HCT116 (cell line): ENCODE data around the gene ZNF787. TPM values are rescaled to one million over a fixed set of nuclear protein-coding genes. Genes with fewer than 3 reads are reported as not detected.

ENCODE experiments used
- ATAC-seq: fragments of 200-7000 bp; cut with Tn5 transposase; 2 replicates; pipeline ENCODE4 v1.9.1; 2020; ENCODE audit warnings: mild to moderate bottlenecking, moderate library complexity
- BruUV-seq: library from RNA; stranded (reverse); fragments of 400-500 nt; replicated peaks from 2 replicates; lab custom pipeline; 2021; lab: Mats Ljungman, UMichigan
- CTCF ChIA-PET: fragments of 300-600 bp; sonication (Branson Sonifier 250); formaldehyde crosslinking; loops from one replicate; lab custom pipeline; 2021; ENCODE audit warnings: antibody characterized with exemption; lab: Charles Lee
- POLR2A ChIA-PET: fragments of 300-600, 350-600 bp; sonication (Branson Sonifier 250); formaldehyde crosslinking; loops from one replicate; lab custom pipeline; 2021; ENCODE audit warnings: antibody characterized with exemption; lab: Charles Lee
- RAD21 ChIA-PET, 2 experiments: fragments of 300-600 bp; sonication (Branson Sonifier 250); formaldehyde crosslinking; loops; one replicate each; lab custom pipeline; 2023; ENCODE audit warnings: low total read pairs in 2 of 2; ENCODE audit not compliant: uncharacterized antibody in 2 of 2, unreplicated experiment in 2 of 2, low non-redundant PET in 1 of 2; lab: Charles Lee
- DNase-seq: peaks from one replicate; pipeline ENCODE4 v3.0.0-alpha.2; 2010; ENCODE audit warnings: low read depth, low spot score
- H2AFZ ChIP-seq: fragments of 200-600 bp; shearing (Covaris generic), sonication (generic); 2 replicates; pipeline ENCODE4 v1.6.1; 2017; ENCODE audit warnings: low read depth, mixed run types, mixed read lengths, antibody characterized with exemption, low read length; ENCODE audit not compliant: poor library complexity, severe bottlenecking
- H3K27ac ChIP-seq: 2 replicates; pipeline ENCODE4 v1.5.1; 2012; ENCODE audit warnings: low read depth, low read length
- H3K27me3 ChIP-seq: fragments of 200-600 bp; sonication (generic); 2 replicates; pipeline ENCODE4 v1.6.1; 2016; ENCODE audit warnings: mixed run types, low read length, mixed read lengths; ENCODE audit not compliant: insufficient read depth
- H3K36me3 ChIP-seq, 2 experiments: fragments of 200-500 bp in 1 of 2; fragments of 200-600 bp in 1 of 2; sonication (Bioruptor generic) in 1 of 2; sonication (generic) in 1 of 2; 2 replicates each; pipeline versions ENCODE4 v1.5.1 to v1.6.1; 2014 to 2016; ENCODE audit warnings: low read length in 2 of 2, inconsistent platforms in 1 of 2, mixed read lengths in 1 of 2, mixed run types in 1 of 2; ENCODE audit not compliant: insufficient read depth in 2 of 2, control insufficient read depth in 1 of 2
- H3K4me1 ChIP-seq, 2 experiments: fragments of 200-600 bp in 1 of 2; sonication (generic) in 1 of 2; 2 replicates each; pipeline versions ENCODE4 v1.5.1 to v1.6.1; 2012 to 2017; ENCODE audit warnings: low read length in 2 of 2, inconsistent platforms in 1 of 2, mild to moderate bottlenecking in 1 of 2, mixed read lengths in 1 of 2, mixed run types in 1 of 2, moderate library complexity in 1 of 2; ENCODE audit not compliant: insufficient read depth in 2 of 2, control insufficient read depth in 1 of 2
- H3K4me2 ChIP-seq: fragments of 200-600 bp; sonication (generic); 2 replicates; pipeline ENCODE4 v1.6.1; 2017; ENCODE audit warnings: mixed run types, low read length, mixed read lengths
- H3K4me3 ChIP-seq, 2 experiments: fragments of 200-600 bp in 1 of 2; sonication (generic) in 1 of 2; replicated peaks in 1 of 2; 2 replicates each; pipeline ENCODE4 v1.5.1; 2011 to 2016; ENCODE audit warnings: low read length in 2 of 2, control low read depth in 1 of 2, low read depth in 1 of 2, mild to moderate bottlenecking in 1 of 2, mixed read lengths in 1 of 2, mixed run types in 1 of 2
- H3K79me2 ChIP-seq: fragments of 200-600 bp; sonication (generic); 2 replicates; pipeline ENCODE4 v1.6.1; 2017; ENCODE audit warnings: mild to moderate bottlenecking, mixed run types, low read length, moderate library complexity, mixed read lengths; ENCODE audit not compliant: insufficient read depth
- H3K9ac ChIP-seq: fragments of 200-600 bp; sonication (generic); 2 replicates; pipeline ENCODE4 v1.6.1; 2016; ENCODE audit warnings: low read length, mixed read lengths
- H3K9me2 ChIP-seq: fragments of 200-600 bp; sonication (generic), shearing (Covaris generic); 2 replicates; pipeline ENCODE4 v1.6.1; 2017; ENCODE audit warnings: mixed run types, mild to moderate bottlenecking, moderate library complexity; ENCODE audit not compliant: insufficient read depth
- H3K9me3 ChIP-seq, 2 experiments: fragments of 200-500 bp in 1 of 2; fragments of 200-600 bp in 1 of 2; sonication (Bioruptor generic) in 1 of 2; sonication (generic) in 1 of 2; 2 replicates each; pipeline ENCODE4 v1.6.1; 2014 to 2017; ENCODE audit warnings: low read length in 2 of 2, mixed read lengths in 2 of 2, inconsistent platforms in 1 of 2, low read depth in 1 of 2, mild to moderate bottlenecking in 1 of 2, mixed run types in 1 of 2, moderate library complexity in 1 of 2; ENCODE audit not compliant: control insufficient read depth in 1 of 2, insufficient read depth in 1 of 2
- H4K20me1 ChIP-seq: fragments of 200-600 bp; sonication (generic), shearing (Covaris generic); 2 replicates; pipeline ENCODE4 v1.6.1; 2017; ENCODE audit warnings: mixed run types, mild to moderate bottlenecking, moderate library complexity; ENCODE audit not compliant: insufficient read depth
- EZH2 ChIP-seq: fragments of 200-600 bp; sonication (generic); IDR thresholded peaks from 2 replicates; pipeline ENCODE4 v1.6.1; 2017; ENCODE audit warnings: antibody characterized with exemption, mixed run types
- FOSL1 ChIP-seq: IDR thresholded peaks from 2 replicates; pipeline ENCODE4 v1.6.1; 2012; ENCODE audit warnings: low read depth
- JUND ChIP-seq: IDR thresholded peaks from 2 replicates; pipeline ENCODE4 v1.6.1; 2012
- POLR2A ChIP-seq: IDR thresholded peaks from 2 replicates; pipeline ENCODE4 v1.7.0; 2011; ENCODE audit warnings: borderline replicate concordance; ENCODE audit not compliant: insufficient read depth, insufficient read length; ENCODE audit errors: extremely low read depth
- REST ChIP-seq: IDR thresholded peaks from 2 replicates; pipeline ENCODE4 v1.6.1; 2012; ENCODE audit warnings: low read depth
- ZFX ChIP-seq: fragments of 450-650 bp; IDR thresholded peaks from 2 replicates; pipeline ENCODE4 v1.6.1; 2017
- intact Hi-C: fragments of 100-400 bp; cut with micrococcal nuclease; formaldehyde crosslinking; loops from 2 replicates; pipeline ENCODE4 v1.10.0; 2022
- total RNA-seq: library from RNA; stranded (reverse); gene quantifications from one replicate; pipeline ENCODE4 v1.2.1, GENCODE V29; 2021; ENCODE audit not compliant: unreplicated experiment
- TF ChIP-seq, protein P1 (sequence below): IDR thresholded peaks from 2 replicates; pipeline ENCODE4 v1.6.1; 2012

The ZNF787 gene
- total RNA-seq, 1 experiment from 2014 or later, result 40.3 TPM

DNA sequence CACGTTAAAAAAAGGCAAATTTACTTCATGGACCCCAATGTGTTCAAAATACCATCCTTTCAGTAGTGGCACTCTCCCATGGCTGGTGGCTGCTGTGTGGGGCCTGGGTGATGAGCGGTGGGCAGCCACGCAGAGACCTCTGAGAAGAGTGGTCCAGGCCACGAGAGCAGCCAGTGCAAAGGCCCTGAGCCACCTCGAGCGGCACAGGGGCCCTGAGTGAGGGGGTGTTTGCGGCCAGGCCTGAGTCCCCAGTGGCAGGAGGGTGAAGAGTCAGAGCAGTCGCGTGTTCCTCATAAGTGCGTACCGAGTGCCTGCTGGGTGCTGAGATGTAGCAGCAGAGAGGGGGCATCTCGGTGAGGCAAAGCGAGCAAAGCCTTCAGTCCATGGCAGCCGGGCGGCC, 27.0 kb upstream of the ZNF787 start:
- ChIA-PET CTCF (no interaction called here), POLR2A (no interaction called here), RAD21 (no interaction called here)
- H3K9me2 ChIP-seq, result no peaks in the 10 kb centered on the region
- H3K4me3 ChIP-seq, result no peak overlapping the region
- H3K27me3 ChIP-seq, result no peaks in the 10 kb centered on the region
- no peak overlapping the region for H3K4me2 ChIP-seq
- H4K20me1 ChIP-seq, result no peaks in the 10 kb centered on the region
- no peak overlapping the region for H3K27ac ChIP-seq
- TF ChIP-seq, protein P1, sequence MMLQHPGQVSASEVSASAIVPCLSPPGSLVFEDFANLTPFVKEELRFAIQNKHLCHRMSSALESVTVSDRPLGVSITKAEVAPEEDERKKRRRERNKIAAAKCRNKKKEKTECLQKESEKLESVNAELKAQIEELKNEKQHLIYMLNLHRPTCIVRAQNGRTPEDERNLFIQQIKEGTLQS, result no peak
- TF ChIP-seq FOSL1 (no peak), JUND (no peak), REST (no peak)
- intact Hi-C loops, result no loop called here
- ATAC-seq (no peak), DNase-seq (no peak)
- H3K9ac ChIP-seq, result no peak overlapping the region
- no peak overlapping the region for H2AFZ ChIP-seq
- no peaks in the 10 kb centered on the region for H3K36me3 ChIP-seq
- no peaks in the 10 kb centered on the region; the same call in 1 of the 2 replicates for H3K79me2 ChIP-seq
- no peaks in the 10 kb centered on the region for H3K9me3 ChIP-seq
- BruUV-seq, result no TSS peak
- H3K4me1 ChIP-seq, result no peaks in the 10 kb centered on the region

GRCh38 chr19:56147307-56147706, 26.2 kb upstream of the ZNF787 start:
- no peak overlapping the region for H3K4me3 ChIP-seq
- DNase-seq, result no peak
- RAD21 ChIA-PET, result no interaction called here
- ATAC-seq, result no peak
- H3K9me2 ChIP-seq, result no peaks in the 10 kb centered on the region
- intact Hi-C loops, result no loop called here
- CTCF ChIA-PET, result no interaction called here
- no TSS peak for BruUV-seq
- no peaks in the 10 kb centered on the region for H3K27me3 ChIP-seq
- H3K27ac ChIP-seq, result no peak overlapping the region
- H3K4me2 ChIP-seq, result no peak overlapping the region
- H3K79me2 ChIP-seq, result no peaks in the 10 kb centered on the region; the same call in 1 of the 2 replicates
- TF ChIP-seq EZH2, result no peak
- TF ChIP-seq ZFX, result no peak
- no peak for TF ChIP-seq POLR2A
- TF ChIP-seq, all 23 proteins: peak for 0
- POLR2A ChIA-PET, result no interaction called here
- Histone ChIP-seq H4K20me1 (no peaks in the 10 kb centered on the region), H3K9me3 (no peaks in the 10 kb centered on the region), H2AFZ (no peak overlapping the region), H3K4me1 (no peaks in the 10 kb centered on the region), H3K36me3 (no peaks in the 10 kb centered on the region), H3K9ac (no peak overlapping the region)
